A673 (cell line): ENCODE data around the gene MSMO1. TPM values are rescaled to one million over a fixed set of nuclear protein-coding genes. Genes with fewer than 3 reads are reported as not detected.

Experiments
- BruUV-seq: library from RNA; stranded (reverse); fragments of 400-500 nt; replicated peaks from 2 replicates; lab custom pipeline; 2021; lab: Mats Ljungman, UMichigan
- CTCF ChIA-PET: fragments of 300-600 bp; sonication (Branson Sonifier 250); formaldehyde crosslinking; loops from one replicate; lab custom pipeline; 2022; ENCODE audit warnings: antibody characterized with exemption; lab: Charles Lee
- POLR2A ChIA-PET: fragments of 300-600 bp; sonication (Branson Sonifier 250); formaldehyde crosslinking; loops from one replicate; lab custom pipeline; 2022; ENCODE audit warnings: antibody characterized with exemption; ENCODE audit not compliant: low non-redundant PET; lab: Charles Lee
- DNase-seq: peaks from one replicate; pipeline ENCODE4 v3.0.0-alpha.2; 2015; ENCODE audit warnings: low spot score
- H3K27ac ChIP-seq: fragments of 200-600 bp; sonication (generic); 2 replicates; pipeline ENCODE4 v1.5.1; 2016; ENCODE audit warnings: mixed run types, low read depth, mild to moderate bottlenecking, mixed read lengths, antibody characterized with exemption, low read length; ENCODE audit not compliant: poor library complexity, severe bottlenecking
- H3K27me3 ChIP-seq: fragments of 200-600 bp; sonication (generic); replicated peaks from 2 replicates; pipeline ENCODE4 v1.6.1; 2017; ENCODE audit warnings: mixed run types, low read depth, mild to moderate bottlenecking, mixed read lengths, antibody characterized with exemption, low read length; ENCODE audit not compliant: insufficient read depth, poor library complexity
- H3K36me3 ChIP-seq: fragments of 200-600 bp; sonication (generic); 2 replicates; pipeline ENCODE4 v1.6.1; 2016; ENCODE audit warnings: mixed run types, mild to moderate bottlenecking, mixed read lengths, antibody characterized with exemption, low read length; ENCODE audit not compliant: insufficient read depth, poor library complexity, severe bottlenecking
- H3K4me1 ChIP-seq: fragments of 200-600 bp; sonication (generic); 2 replicates; pipeline ENCODE4 v1.6.1; 2017; ENCODE audit warnings: mixed run types, mild to moderate bottlenecking, mixed read lengths, antibody characterized with exemption, low read length; ENCODE audit not compliant: insufficient read depth, poor library complexity, severe bottlenecking
- H3K4me3 ChIP-seq: fragments of 200-600 bp; sonication (generic); 2 replicates; pipeline ENCODE4 v1.5.1; 2016; ENCODE audit warnings: low read depth, mixed run types, mild to moderate bottlenecking, mixed read lengths, low read length; ENCODE audit not compliant: poor library complexity, severe bottlenecking
- H3K9me3 ChIP-seq: fragments of 200-600 bp; sonication (generic); 2 replicates; pipeline ENCODE4 v1.6.1; 2016; ENCODE audit warnings: mixed run types, low read depth, mild to moderate bottlenecking, mixed read lengths, antibody characterized with exemption, low read length; ENCODE audit not compliant: poor library complexity, severe bottlenecking
- EZH2 ChIP-seq: fragments of 200-600 bp; sonication (generic); IDR thresholded peaks from 2 replicates; pipeline ENCODE4 v1.6.1; 2017; ENCODE audit warnings: borderline replicate concordance, low read depth, mild to moderate bottlenecking, mixed read lengths, antibody characterized with exemption, low read length; ENCODE audit not compliant: poor library complexity, severe bottlenecking
- intact Hi-C: fragments of 100-400 bp; cut with micrococcal nuclease; formaldehyde crosslinking; loops from one replicate; pipeline ENCODE4 v1.10.0; 2022; ENCODE audit not compliant: unreplicated experiment
- total RNA-seq: library from RNA; stranded (reverse); gene quantifications from 2 replicates; pipeline ENCODE4 v1.2.3, GENCODE V29; 2021
- TF ChIP-seq, protein P1 (sequence below): fragments of 300-800, 200-600 bp; sonication (generic); conservative IDR thresholded peaks from 2 replicates; pipeline ENCODE4 v1.5.1; 2017; ENCODE audit warnings: low read depth, mild to moderate bottlenecking, antibody characterized with exemption, low read length, moderate library complexity, mixed read lengths

MSMO1 gene
- total RNA-seq, 1 experiment from 2014 or later, result 137 TPM

DNA sequence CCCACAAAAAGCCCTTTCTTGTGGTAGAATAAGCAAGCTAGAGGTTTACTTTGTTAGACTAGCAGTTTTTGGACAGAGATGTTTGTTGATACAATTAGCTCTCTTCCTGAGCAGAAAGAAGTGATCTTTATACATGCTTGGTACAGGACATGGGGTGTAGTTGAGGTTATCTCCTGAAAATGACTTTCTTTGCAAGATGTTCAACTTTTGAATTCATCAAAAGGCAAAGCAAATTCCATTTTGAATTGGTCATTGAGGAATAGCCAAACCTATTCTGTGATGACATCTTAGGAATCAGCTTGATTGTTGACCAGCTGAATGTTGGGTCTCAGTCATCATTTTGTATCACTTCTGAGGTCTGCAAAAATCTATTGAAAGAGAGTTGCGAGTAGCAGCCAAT is 55.2 kb downstream of the MSMO1 start:
- no peak overlapping the region for H3K4me3 ChIP-seq
- POLR2A ChIA-PET, result no interaction called here
- intact Hi-C loops, result no loop called here
- peaks cover 34% of the 10 kb centered on the region for H3K4me1 ChIP-seq
- H3K27ac ChIP-seq, result no peak overlapping the region
- DNase-seq, result no peak
- no peaks in the 10 kb centered on the region for H3K9me3 ChIP-seq
- BruUV-seq, result no TSS peak
- no peaks in the 10 kb centered on the region for H3K27me3 ChIP-seq
- CTCF ChIA-PET, result no interaction called here
- no peaks in the 10 kb centered on the region for H3K36me3 ChIP-seq
- TF ChIP-seq EZH2, result no peak
- TF ChIP-seq, protein P1, sequence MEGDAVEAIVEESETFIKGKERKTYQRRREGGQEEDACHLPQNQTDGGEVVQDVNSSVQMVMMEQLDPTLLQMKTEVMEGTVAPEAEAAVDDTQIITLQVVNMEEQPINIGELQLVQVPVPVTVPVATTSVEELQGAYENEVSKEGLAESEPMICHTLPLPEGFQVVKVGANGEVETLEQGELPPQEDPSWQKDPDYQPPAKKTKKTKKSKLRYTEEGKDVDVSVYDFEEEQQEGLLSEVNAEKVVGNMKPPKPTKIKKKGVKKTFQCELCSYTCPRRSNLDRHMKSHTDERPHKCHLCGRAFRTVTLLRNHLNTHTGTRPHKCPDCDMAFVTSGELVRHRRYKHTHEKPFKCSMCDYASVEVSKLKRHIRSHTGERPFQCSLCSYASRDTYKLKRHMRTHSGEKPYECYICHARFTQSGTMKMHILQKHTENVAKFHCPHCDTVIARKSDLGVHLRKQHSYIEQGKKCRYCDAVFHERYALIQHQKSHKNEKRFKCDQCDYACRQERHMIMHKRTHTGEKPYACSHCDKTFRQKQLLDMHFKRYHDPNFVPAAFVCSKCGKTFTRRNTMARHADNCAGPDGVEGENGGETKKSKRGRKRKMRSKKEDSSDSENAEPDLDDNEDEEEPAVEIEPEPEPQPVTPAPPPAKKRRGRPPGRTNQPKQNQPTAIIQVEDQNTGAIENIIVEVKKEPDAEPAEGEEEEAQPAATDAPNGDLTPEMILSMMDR, result no peak

DNA sequence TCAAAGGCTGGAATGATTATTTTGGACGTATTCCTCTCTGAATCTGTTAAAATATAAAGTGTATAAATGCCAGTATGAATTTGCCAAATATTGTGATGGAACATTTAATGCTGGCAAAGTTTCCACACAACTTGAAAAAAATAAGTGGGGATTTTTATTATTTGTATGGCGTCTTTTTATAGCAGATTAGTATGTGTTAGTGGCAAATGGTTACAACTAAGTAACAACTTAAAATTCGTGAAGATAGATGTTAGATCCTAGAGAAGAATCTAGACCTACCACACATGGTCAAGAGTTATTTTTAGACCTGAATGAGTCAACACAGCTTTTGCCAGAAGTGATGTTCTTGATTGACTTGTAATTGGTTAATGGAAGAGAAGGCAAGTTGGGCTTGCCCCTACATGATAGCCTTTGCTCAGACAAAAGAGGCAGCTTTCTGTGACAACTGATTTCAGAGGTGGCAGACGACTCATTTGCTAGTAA is 56.2 kb downstream of the MSMO1 start:
- BruUV-seq, result no TSS peak
- intact Hi-C loops, result no loop called here
- H3K4me3 ChIP-seq, result no peak overlapping the region
- TF ChIP-seq, protein P1, result no peak
- TF ChIP-seq EZH2, result no peak
- H3K27ac ChIP-seq, result peak overlapping the region; percentile 20
- H3K27me3 ChIP-seq, result no peaks in the 10 kb centered on the region
- no peaks in the 10 kb centered on the region for H3K36me3 ChIP-seq
- no peak for DNase-seq
- POLR2A ChIA-PET, result no interaction called here
- CTCF ChIA-PET, result no interaction called here
- H3K4me1 ChIP-seq, result peaks cover 29% of the 10 kb centered on the region
- H3K9me3 ChIP-seq, result no peaks in the 10 kb centered on the region

DNA sequence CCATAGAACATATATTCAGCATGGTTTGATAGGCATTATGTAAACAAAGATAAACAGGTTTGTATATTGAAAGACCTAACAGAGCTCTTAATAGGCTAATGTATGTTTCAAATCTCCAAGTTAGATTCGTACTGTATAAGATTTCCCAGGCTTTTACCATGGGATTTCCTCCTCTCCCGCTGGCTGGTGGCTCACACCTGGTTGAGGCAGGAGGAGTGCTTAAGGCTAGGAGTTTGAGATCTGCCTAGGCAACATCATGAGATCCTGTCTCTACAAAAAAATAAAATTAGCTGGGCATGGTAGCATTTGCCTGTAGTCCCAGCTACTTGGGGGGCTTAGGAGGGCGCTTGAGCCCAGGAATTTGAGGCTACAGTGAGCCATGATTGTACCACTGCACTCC is 56.7 kb downstream of the MSMO1 start:
- intact Hi-C loops, result no loop called here
- DNase-seq, result no peak
- H3K9me3 ChIP-seq, result no peaks in the 10 kb centered on the region
- peak overlapping the region; percentile 20 for H3K27ac ChIP-seq
- TF ChIP-seq, protein P1, result no peak
- TF ChIP-seq EZH2, result no peak
- H3K36me3 ChIP-seq, result no peaks in the 10 kb centered on the region
- no TSS peak for BruUV-seq
- no peak overlapping the region for H3K4me3 ChIP-seq
- POLR2A ChIA-PET, result no interaction called here
- CTCF ChIA-PET, result no interaction called here
- H3K27me3 ChIP-seq, result no peaks in the 10 kb centered on the region
- peaks cover 29% of the 10 kb centered on the region for H3K4me1 ChIP-seq
